T-cell (primary cell): Measurements from ENCODE around the gene SPATA20. TPM values are rescaled to one million over a fixed set of nuclear protein-coding genes. Genes with fewer than 3 reads are reported as not detected.

Source experiments
- ATAC-seq, 4 experiments: fragments of 200-7000 bp in 3 of 4; fragments of 150-1000 bp in 1 of 4; cut with Tn5 transposase; replicated peaks in 1 of 4; 1 replicate in 3 of 4; 2 replicates in 1 of 4; pipeline ENCODE4 v1.10.0; 2021; ENCODE audit warnings: moderate library complexity in 3 of 4, mild to moderate bottlenecking in 2 of 4, moderate number of reproducible peaks in 1 of 4
- CTCF ChIA-PET, 2 donors: fragments of 300-600 bp; sonication (Branson Sonifier 250); formaldehyde crosslinking; loops; one replicate each; lab custom pipeline; 2022; ENCODE audit warnings: antibody characterized with exemption in 2 of 2; lab: Charles Lee
- POLR2A ChIA-PET, 2 donors: fragments of 300-600 bp; sonication (Branson Sonifier 250); formaldehyde crosslinking; loops; one replicate each; lab custom pipeline; 2022; ENCODE audit warnings: antibody characterized with exemption in 2 of 2; lab: Charles Lee
- DNase-seq, 35 experiments: peaks; one replicate each; pipeline versions ENCODE4 v3.0.0 to v3.0.0-alpha.2; 2013 to 2023
- H3K27ac ChIP-seq: one replicate; pipeline ENCODE4 v1.5.1; 2013; ENCODE audit warnings: low read length
- H3K27me3 ChIP-seq, 2 experiments: replicated peaks in 1 of 2; 1 replicate in 1 of 2; 2 replicates in 1 of 2; pipeline versions ENCODE4 v1.6.1 to v1.7.0; 2013; ENCODE audit warnings: low read length in 1 of 2, mixed read lengths in 1 of 2; ENCODE audit not compliant: control insufficient read depth in 2 of 2, insufficient read depth in 2 of 2; ENCODE audit errors: extremely low read depth in 1 of 2
- H3K36me3 ChIP-seq, 2 donors: 1 replicate in 1 of 2; 2 replicates in 1 of 2; pipeline versions ENCODE4 v1.6.1 to v1.7.0; 2013; ENCODE audit warnings: low read length in 1 of 2; ENCODE audit not compliant: control insufficient read depth in 2 of 2, insufficient read depth in 1 of 2; ENCODE audit errors: extremely low read depth in 1 of 2
- H3K4me1 ChIP-seq, 2 experiments: 1 replicate in 1 of 2; 2 replicates in 1 of 2; pipeline versions ENCODE4 v1.6.1 to v1.7.0; 2013; ENCODE audit warnings: low read length in 2 of 2, mixed read lengths in 1 of 2; ENCODE audit not compliant: insufficient read depth in 2 of 2, control insufficient read depth in 1 of 2; ENCODE audit errors: extremely low read depth in 1 of 2
- H3K4me3 ChIP-seq, 2 donors: 1 replicate in 1 of 2; 2 replicates in 1 of 2; pipeline versions ENCODE4 v1.5.1 to v1.7.0; 2013; ENCODE audit warnings: mild to moderate bottlenecking in 2 of 2, low read length in 1 of 2, moderate library complexity in 1 of 2; ENCODE audit not compliant: control insufficient read depth in 1 of 2; ENCODE audit errors: extremely low read depth in 1 of 2
- H3K9me3 ChIP-seq: 2 replicates; pipeline ENCODE4 v1.7.0; 2013
- H3K27ac Mint-ChIP-seq, 2 donors: one replicate each; pipeline ENCODE4 v1.8.0; 2020 to 2021; ENCODE audit warnings: mild to moderate bottlenecking in 2 of 2, mixed read lengths in 2 of 2
- H3K27me3 Mint-ChIP-seq, 2 donors: one replicate each; pipeline ENCODE4 v1.8.0; 2021 to 2022; ENCODE audit warnings: mixed read lengths in 2 of 2
- H3K36me3 Mint-ChIP-seq: one replicate; pipeline ENCODE4 v1.8.0; 2021; ENCODE audit warnings: mixed read lengths
- H3K4me1 Mint-ChIP-seq, 3 donors: one replicate each; pipeline ENCODE4 v1.8.0; 2020 to 2022; ENCODE audit warnings: mixed read lengths in 3 of 3, mild to moderate bottlenecking in 1 of 3
- H3K4me3 Mint-ChIP-seq, 3 donors: one replicate each; pipeline ENCODE4 v1.8.0; 2020 to 2022; ENCODE audit warnings: mild to moderate bottlenecking in 3 of 3, mixed read lengths in 3 of 3, moderate library complexity in 3 of 3
- H3K9me3 Mint-ChIP-seq, 3 donors: one replicate each; pipeline ENCODE4 v1.8.0; 2020 to 2022; ENCODE audit warnings: mixed read lengths in 3 of 3
- WGBS: methylation state at CpG from one replicate; pipeline ENCODE4 v1.1.5; 2013; ENCODE audit warnings: missing lambda C conversion rate; ENCODE audit not compliant: insufficient coverage; 5-methylcytosine and 5-hydroxymethylcytosine counted together
- total RNA-seq, 35 experiments: library from RNA in 6 of 35; stranded (reverse) in 6 of 35; fragments of 120-200 nt in 1 of 35; gene quantifications; one replicate each; pipeline versions ENCODE4 v1.2.1 to v1.2.4 and lab custom pipeline; 2013 to 2026

The SPATA20 gene
- total RNA-seq, 5 donors from 2014 or later (not counting 1 experiment from before 2014, with no cell fraction given), result 8.9 to 25.7 (median 20.3) TPM

- no peak for DNase-seq
- ChIA-PET POLR2A (interaction anchor here in 1 of 2 donors (0.6 kb wide), 1 partner anchor 199 kb away, joined by 3 read pairs; no protein-coding TSS in a partner anchor), CTCF (interaction anchor here in 1 of 2 donors (0.7 kb wide), 1 partner anchor 53 kb away, joined by 3 read pairs; no protein-coding TSS in a partner anchor)
- Histone ChIP-seq H3K27me3 (peaks cover 0 to 7% of the 10 kb centered on the region in 2 experiments), H3K4me3 (no peak overlapping the region), H3K27ac (no peak overlapping the region), H3K9me3 (no peaks in the 10 kb centered on the region), H3K4me1 (peaks cover 0 to 4% of the 10 kb centered on the region in 2 experiments), H3K36me3 (no peaks in the 10 kb centered on the region)
- Mint-ChIP-seq H3K9me3 (no peaks in the 10 kb centered on the region), H3K27me3 (no peaks in the 10 kb centered on the region), H3K27ac (peak overlapping the region in 1 of 2 donors; percentile 41), H3K4me3 (no peak overlapping the region), H3K36me3 (no peaks in the 10 kb centered on the region), H3K4me1 (peaks cover 5 to 11% (median 9%) of the 10 kb centered on the region in 3 donors)
- 91% methylated on average over 11 of the region's 13 CpGs for WGBS
- peak in 1 of 4 experiments; percentile 26 for ATAC-seq
Observed at GRCh38 chr17:50518384-50519023, 28.5 kb upstream of the SPATA20 start.

GRCh38 chr17:50519141-50519834, 27.7 kb upstream of the SPATA20 start:
- CTCF ChIA-PET, result interaction anchor here in 1 of 2 donors (0.7 kb wide), 1 partner anchor 52 kb away, joined by 3 read pairs; no protein-coding TSS in a partner anchor

GRCh38 chr17:50520483-50520882, 26.5 kb upstream of the SPATA20 start:
- CTCF ChIA-PET, result no interaction called here
- H3K4me3 ChIP-seq, result no peak overlapping the region
- no peaks in the 10 kb centered on the region for H3K9me3 Mint-ChIP-seq
- no peak overlapping the region for H3K4me3 Mint-ChIP-seq
- no peaks in the 10 kb centered on the region for H3K27me3 Mint-ChIP-seq
- peaks cover 0 to 5% of the 10 kb centered on the region in 2 experiments for H3K27me3 ChIP-seq
- no peaks in the 10 kb centered on the region for H3K9me3 ChIP-seq
- 14% methylated on average over 1 of the region's 2 CpGs for WGBS
- H3K4me1 ChIP-seq, result peaks cover 0 to 4% of the 10 kb centered on the region in 2 experiments
- H3K4me1 Mint-ChIP-seq, result peaks cover 5 to 11% (median 9%) of the 10 kb centered on the region in 3 donors
- H3K27ac ChIP-seq, result no peak overlapping the region
- POLR2A ChIA-PET, result no interaction called here
- no peaks in the 10 kb centered on the region for H3K36me3 Mint-ChIP-seq
- no peak overlapping the region for H3K27ac Mint-ChIP-seq
- ATAC-seq (no peak), DNase-seq (no peak)
- no peaks in the 10 kb centered on the region for H3K36me3 ChIP-seq

More at GRCh38 chr17:50519141-50519834, 27.7 kb upstream of the SPATA20 start:
- no peak for DNase-seq
- peaks cover 0 to 4% of the 10 kb centered on the region in 2 experiments for H3K4me1 ChIP-seq
- no peak overlapping the region for H3K4me3 ChIP-seq
- 90% methylated on average over 7 of the region's 8 CpGs for WGBS
- POLR2A ChIA-PET, result no interaction called here
- no peaks in the 10 kb centered on the region for H3K36me3 ChIP-seq
- Mint-ChIP-seq H3K36me3 (no peaks in the 10 kb centered on the region), H3K4me1 (peaks cover 5 to 11% (median 9%) of the 10 kb centered on the region in 3 donors), H3K27me3 (no peaks in the 10 kb centered on the region), H3K9me3 (no peaks in the 10 kb centered on the region), H3K27ac (no peak overlapping the region), H3K4me3 (no peak overlapping the region)
- no peak for ATAC-seq
- peaks cover 0 to 7% of the 10 kb centered on the region in 2 experiments for H3K27me3 ChIP-seq
- no peaks in the 10 kb centered on the region for H3K9me3 ChIP-seq
- no peak overlapping the region for H3K27ac ChIP-seq

GRCh38 chr17:50521514-50521913, 25.5 kb upstream of the SPATA20 start:
- ChIA-PET POLR2A (interaction anchor here in 1 of 2 donors (0.6 kb wide), 1 partner anchor 18 kb away, joined by 3 read pairs; no protein-coding TSS in a partner anchor), CTCF (interaction anchor here in 1 of 2 donors (0.5 kb wide), 1 partner anchor 21 kb away, joined by 3 read pairs; no protein-coding TSS in a partner anchor)
- ATAC-seq (no peak), DNase-seq (no peak)
- 75% methylated on average over 2 of the region's 2 CpGs for WGBS
- Histone ChIP-seq H3K4me3 (no peak overlapping the region), H3K27ac (no peak overlapping the region), H3K4me1 (peaks cover 0 to 4% of the 10 kb centered on the region in 2 experiments), H3K36me3 (no peaks in the 10 kb centered on the region), H3K9me3 (no peaks in the 10 kb centered on the region), H3K27me3 (peaks cover 0 to 5% of the 10 kb centered on the region in 2 experiments)
- Mint-ChIP-seq H3K27ac (no peak overlapping the region), H3K4me3 (no peak overlapping the region), H3K9me3 (no peaks in the 10 kb centered on the region), H3K4me1 (peaks cover 5 to 10% (median 9%) of the 10 kb centered on the region in 3 donors), H3K36me3 (no peaks in the 10 kb centered on the region), H3K27me3 (no peaks in the 10 kb centered on the region)

- 79% methylated on average over 8 of the region's 10 CpGs for WGBS
- Histone ChIP-seq H3K27ac (no peak overlapping the region), H3K4me1 (no peaks in the 10 kb centered on the region), H3K9me3 (no peaks in the 10 kb centered on the region), H3K4me3 (no peak overlapping the region), H3K27me3 (peaks cover 0 to 8% of the 10 kb centered on the region in 2 experiments), H3K36me3 (no peaks in the 10 kb centered on the region)
- DNase-seq (no peak), ATAC-seq (no peak)
- H3K4me3 Mint-ChIP-seq, result no peak overlapping the region
- no peaks in the 10 kb centered on the region for H3K9me3 Mint-ChIP-seq
- H3K27me3 Mint-ChIP-seq, result no peaks in the 10 kb centered on the region
- CTCF ChIA-PET, result no interaction called here
- no peak overlapping the region for H3K27ac Mint-ChIP-seq
- POLR2A ChIA-PET, result no interaction called here
- no peaks in the 10 kb centered on the region for H3K4me1 Mint-ChIP-seq
- H3K36me3 Mint-ChIP-seq, result no peaks in the 10 kb centered on the region
Observed at GRCh38 chr17:50522766-50523165, 24.2 kb upstream of the SPATA20 start.

GRCh38 chr17:50523208-50523607, 23.8 kb upstream of the SPATA20 start:
- no peak overlapping the region for H3K27ac Mint-ChIP-seq
- CTCF ChIA-PET, result no interaction called here
- no peaks in the 10 kb centered on the region for H3K36me3 Mint-ChIP-seq
- Histone ChIP-seq H3K4me1 (no peaks in the 10 kb centered on the region), H3K4me3 (no peak overlapping the region), H3K27me3 (peaks cover 0 to 13% of the 10 kb centered on the region in 2 experiments), H3K27ac (no peak overlapping the region), H3K9me3 (no peaks in the 10 kb centered on the region), H3K36me3 (no peaks in the 10 kb centered on the region)
- H3K4me1 Mint-ChIP-seq, result no peaks in the 10 kb centered on the region
- H3K27me3 Mint-ChIP-seq, result peaks cover 0 to 2% of the 10 kb centered on the region in 2 donors
- ATAC-seq (no peak), DNase-seq (no peak)
- WGBS, result no CpG with 5 or more reads among the region's 2 CpGs
- POLR2A ChIA-PET, result no interaction called here
- no peak overlapping the region for H3K4me3 Mint-ChIP-seq
- H3K9me3 Mint-ChIP-seq, result no peaks in the 10 kb centered on the region
